Epithelial cell of prostate (primary cell): Measurements from ENCODE around the gene AZIN2.
"Not testable (repeated sequence)": the region's sequence is repeated elsewhere in the genome, so short reads cannot be mapped to it uniquely, and the experiment has no call there.

Experiments used
- DNase-seq: peaks from one replicate; pipeline ENCODE4 v3.0.0-alpha.2; 2011; ENCODE audit warnings: low read depth, low spot score
- H3K27ac ChIP-seq: fragments of 450-650 bp; 2 replicates; pipeline ENCODE4 v1.5.1; 2017; ENCODE audit warnings: mild to moderate bottlenecking

AZIN2 gene

DNA sequence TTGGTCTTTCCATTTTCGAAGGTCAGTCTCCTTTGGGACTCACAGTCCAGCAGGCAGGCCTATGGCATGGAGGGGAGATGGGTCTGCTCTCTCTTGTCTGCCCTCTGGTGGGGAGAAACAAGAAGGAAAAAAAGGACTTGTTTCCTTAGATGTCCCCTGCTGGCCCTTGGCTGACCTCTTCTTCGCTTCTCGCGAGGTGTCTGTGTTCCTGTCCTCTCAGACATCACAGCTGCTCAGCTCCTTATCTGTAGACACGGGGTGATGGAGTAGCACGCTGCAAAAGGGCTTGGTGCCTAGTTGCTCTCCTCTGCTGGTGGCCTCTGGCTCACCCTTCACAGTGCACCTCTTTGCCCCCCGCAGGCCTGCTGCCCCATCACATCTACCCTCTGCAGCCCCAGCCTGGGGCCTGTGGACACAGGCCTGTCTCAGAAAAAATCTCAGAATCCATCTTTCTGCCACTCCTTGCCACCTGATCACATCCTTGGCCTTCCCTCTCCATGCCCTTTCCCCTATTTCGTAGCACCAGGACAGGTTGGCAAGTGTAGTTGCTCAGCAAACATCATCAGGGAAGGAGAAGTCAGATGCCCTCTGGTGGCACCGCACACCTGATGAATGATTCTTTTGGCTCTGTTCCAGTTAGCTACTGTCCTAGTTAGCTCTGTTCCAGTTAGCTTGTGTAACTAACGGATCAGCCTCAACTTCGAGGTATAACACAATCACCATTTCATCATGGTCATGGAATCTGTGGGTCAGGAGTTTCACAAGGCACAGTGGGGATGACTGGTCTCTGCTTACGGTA lies 25.5 kb upstream of the AZIN2 start:
- peak; percentile 39 for DNase-seq
- H3K27ac ChIP-seq: no peak overlapping the region

DNA sequence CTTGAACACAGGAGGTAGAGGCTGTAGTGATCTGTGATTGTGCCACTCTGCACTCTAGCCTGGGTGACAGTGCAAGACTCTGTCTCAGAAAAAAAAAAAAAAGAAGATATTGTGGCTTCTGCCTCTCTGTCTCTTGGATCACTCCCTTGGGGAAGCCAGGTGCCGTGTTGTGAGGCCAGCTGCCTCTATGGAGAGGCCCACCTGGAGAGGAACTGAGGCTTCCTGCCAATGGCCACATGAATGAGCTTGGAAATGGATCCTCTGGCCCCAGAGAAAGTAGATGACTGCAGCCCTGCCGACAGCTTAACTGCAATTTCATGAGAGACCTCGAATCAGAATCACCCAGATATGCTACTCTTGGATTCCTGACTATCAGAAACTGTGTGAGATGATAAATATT lies 24.5 kb upstream of the AZIN2 start:
- no peak for DNase-seq
- H3K27ac ChIP-seq: no peak overlapping the region

DNA sequence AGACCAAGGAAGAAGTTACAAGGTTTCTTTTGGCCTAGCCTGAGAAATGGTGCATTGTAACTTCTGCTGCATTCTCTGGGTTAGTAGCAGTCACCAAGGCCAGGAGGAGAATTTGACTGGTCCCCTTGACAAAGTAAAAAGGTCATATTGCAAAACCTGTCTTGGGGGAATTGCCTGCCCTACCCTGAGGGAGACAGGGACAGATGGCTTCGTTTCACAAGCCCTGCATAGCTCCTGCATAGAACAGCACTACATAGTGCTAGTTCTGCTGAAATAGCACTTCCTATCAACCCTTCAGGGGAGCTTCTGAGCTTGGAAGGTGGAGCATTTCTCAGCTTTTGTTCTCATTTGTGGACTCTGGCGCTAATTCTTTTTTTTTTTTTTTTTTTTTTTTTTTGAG lies 23.9 kb upstream of the AZIN2 start:
- no peak for DNase-seq
- H3K27ac ChIP-seq: no peak overlapping the region

DNA sequence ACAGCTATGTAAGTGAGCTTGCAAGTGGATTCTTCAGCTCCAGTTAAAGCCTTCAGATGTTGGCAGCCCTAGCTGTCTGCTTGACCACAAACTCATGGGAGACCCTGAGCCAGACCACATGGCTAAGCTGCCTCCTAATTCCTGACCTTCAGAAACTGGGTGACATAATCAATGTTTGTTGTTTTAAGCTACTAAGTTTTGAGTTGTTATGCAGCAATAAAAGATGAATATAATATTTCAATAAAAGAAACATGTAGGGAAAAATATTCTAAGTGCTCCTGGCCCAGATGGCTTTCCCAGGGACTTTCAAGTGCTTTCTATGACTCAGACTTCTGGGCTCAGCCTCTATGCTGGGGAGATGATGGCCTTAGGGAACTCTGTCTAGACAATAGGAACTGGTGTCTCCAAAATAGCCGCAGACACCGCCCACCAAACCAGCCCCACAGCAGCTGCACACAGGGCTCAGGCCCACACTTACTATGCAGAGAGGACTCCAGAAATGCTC lies 20.3 kb upstream of the AZIN2 start:
- no peak for DNase-seq

DNA sequence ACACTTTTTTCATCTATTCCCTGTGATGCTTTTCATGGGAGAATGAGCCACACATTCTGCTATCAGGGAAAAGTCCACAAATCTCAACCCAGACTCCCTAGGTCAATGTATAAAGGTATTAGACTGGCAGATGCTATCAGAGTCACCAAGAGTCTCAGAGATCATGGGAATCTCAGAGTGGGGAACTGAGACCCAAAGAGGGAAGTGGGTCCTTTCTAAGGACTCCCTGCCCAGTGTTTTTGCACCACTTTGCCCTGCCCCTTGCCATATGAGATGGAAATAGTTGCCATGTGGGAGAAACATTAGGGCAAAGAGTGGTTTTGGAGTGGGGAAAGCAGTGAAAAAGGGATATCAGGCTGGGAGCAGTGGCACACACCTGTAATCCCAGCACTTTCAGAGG lies 19.1 kb upstream of the AZIN2 start:
- H3K27ac ChIP-seq: no peak overlapping the region
- DNase-seq: no peak

More for the DNA sequence above, 20.3 kb upstream of the AZIN2 start:
- H3K27ac ChIP-seq: no peak overlapping the region

DNA sequence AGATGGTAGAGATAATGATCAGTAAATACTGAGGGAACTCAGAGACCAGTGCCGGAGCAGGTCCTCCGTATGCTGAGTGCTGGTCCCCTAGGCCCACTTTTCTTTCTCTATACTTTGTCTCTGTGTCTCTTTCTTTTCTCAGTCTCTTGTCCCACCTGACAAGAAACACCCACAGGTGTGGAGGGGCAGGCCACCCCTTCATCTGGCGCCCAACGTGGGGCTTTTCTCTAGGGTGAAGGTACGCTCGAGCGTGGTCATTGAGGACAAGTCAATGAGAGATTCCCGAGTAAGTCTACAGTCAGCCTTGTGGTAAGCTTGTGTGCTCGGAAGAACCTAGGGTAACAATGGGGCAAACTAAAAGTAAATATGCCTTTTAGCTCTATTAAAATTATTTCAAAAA lies 16.7 kb upstream of the AZIN2 start:
- not testable (repeated sequence) for H3K27ac ChIP-seq, DNase-seq

DNA sequence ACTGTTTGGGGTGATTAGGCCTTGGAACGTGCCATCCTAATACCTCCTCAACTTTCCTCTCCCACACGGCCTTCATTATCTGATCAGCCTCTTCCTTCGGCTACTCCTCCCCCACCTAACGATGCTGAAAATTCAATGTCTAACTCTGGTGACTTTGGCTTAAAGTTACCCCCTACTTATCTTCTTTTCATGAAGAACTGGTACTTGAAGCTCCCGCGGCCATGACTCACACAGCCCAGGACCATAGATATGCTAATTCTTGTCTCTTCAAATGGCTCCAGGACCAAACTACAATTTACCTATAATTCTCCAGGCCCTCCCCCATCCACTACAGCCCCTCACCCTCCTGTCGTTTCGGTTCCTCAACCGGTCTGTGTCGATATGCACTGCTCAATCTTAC lies 15.7 kb upstream of the AZIN2 start:
- H3K27ac ChIP-seq: no peak overlapping the region
- DNase-seq: no peak

DNA sequence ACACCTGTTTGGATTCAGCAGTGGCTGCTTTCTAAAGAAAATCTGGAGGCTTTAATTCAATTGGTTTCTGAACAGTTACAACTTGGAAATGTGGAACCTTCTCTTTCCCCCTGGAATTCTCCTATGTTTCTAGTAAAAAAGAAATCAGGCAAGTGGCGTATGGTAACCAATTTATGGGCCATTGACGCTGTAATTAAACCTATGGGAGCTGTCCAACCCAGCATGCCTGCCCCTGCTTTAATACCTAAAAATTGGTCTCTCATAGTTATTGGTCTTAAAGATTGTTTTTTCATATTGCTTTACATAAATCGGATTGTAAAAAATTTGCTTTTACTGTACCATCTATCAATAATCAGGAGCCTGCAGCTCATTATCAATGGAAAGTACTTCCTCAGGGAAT lies 14.5 kb upstream of the AZIN2 start:
- not testable (repeated sequence) for H3K27ac ChIP-seq, DNase-seq

DNA sequence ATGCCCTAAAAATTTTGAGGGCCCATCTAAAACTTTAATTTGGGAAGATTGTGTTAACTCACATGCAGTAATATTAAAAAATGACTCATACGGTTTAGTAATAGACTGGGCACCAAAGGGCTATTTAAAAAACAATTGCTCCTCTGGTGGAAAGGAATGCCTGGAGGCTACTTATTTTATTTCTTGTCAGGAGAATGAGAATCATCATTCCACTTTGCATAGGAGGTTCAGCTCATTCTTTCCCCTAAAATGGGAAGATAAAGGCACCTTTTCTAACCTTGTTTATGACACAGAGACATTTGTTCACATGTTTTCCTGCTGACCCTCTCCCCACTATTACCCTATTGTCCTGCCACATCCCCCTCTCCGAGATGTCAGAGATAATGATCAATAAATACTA lies 12.8 kb upstream of the AZIN2 start:
- not testable (repeated sequence) for DNase-seq, H3K27ac ChIP-seq

DNA sequence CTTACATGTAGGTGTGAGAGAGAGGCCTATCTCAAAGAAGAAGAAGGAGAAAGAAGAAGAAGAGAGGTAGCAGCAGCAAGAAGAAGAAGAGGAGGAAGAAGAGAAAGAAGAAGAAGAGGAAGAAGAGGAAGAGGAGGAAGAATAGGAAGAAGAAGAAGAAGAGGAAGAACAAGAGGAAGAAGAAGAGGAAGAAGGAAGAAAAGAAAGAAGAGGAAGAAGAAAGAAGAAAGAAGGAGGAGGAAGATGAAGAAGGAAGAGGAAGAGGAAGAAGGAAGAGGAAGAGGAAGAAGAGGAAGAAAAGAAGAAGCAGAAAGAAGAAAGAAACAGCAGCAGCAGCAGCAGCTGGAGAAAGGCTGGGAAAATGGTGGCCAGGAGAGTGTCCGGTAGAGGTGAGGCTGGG lies 10.3 kb upstream of the AZIN2 start:
- H3K27ac ChIP-seq: no peak overlapping the region
- DNase-seq: no peak

DNA sequence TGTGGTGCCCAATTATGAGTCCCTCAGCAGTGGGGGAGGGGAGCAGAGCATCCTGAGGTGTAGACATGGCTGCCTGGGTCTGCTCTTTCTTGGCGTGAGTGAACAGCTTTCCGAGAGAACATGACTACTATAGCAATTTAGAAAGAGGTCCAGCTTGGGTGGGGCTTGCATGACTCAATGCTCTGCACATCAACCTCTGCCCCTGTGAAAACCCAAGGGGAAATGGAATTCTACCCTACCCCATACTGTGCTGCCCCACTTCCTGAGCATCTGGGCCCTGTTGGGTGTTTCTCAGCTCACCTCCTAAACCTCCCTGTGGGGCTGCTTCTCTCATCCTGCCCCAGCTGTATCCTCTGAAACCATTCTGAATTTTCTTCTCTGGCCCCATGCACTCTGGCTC lies 8.2 kb upstream of the AZIN2 start:
- DNase-seq: no peak
- no peak overlapping the region for H3K27ac ChIP-seq

DNA sequence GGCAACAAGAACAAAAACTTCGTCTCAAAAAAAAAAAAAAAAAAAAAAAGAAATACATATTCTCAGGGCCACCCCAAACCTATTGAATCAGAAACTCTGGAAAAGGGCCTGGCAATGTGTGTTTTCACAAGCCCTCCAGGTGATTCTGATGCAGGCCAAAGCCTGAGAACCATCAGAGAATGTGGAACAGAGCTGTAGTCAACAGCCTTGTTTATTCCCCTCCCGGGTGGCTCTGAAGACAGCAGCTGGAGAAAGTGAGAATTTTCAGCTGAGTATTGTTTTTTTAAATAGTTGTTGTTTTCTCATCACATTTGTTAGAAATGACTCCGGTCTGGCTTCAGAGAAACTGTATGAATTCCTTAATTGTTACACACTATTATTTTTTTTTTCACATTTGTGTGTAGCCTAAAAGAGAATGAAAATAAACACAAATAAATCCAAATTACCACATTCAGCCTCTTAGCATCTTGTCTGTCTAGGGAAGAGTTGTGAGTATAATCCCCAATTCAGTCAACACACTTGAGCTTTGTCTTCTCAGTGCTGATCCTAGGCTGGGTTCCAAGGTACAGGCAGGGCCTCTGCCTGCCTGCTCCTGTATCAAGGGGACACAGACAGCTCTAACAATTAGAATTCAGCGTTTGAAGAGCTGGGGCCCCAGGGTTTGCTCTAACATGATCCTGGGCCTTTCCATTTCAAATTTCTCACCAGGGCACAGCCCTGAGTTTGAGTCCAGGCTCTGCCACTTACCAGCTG lies 6.6 kb upstream of the AZIN2 start:
- no peak for DNase-seq
- H3K27ac ChIP-seq: no peak overlapping the region

DNA sequence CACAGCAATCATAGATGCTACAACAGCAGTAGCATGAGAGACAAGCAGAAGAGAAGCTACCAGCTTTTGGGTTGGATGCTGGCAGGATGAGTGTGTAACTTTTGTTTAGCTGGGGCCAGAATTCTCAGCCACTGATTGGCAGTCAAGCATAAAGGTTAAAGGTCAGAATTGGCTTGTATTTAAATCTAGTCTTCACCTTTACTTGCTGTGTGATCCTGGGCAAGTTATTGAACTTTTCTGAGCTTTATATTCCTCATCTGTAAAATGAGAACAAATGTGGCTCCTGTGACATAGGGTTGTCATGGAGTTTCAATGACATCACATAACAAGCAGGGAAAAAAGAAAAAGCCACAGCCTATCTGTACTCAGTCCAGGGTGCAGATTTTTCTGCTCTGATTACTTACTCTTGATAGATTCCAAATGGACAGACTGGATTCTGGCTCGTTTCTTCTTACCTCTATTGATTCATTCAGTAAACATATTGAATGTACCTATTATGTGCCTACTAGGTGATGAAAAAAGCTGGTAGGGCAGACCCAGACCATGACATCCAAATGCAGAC lies 2.8 kb upstream of the AZIN2 start:
- DNase-seq: no peak
- no peak overlapping the region for H3K27ac ChIP-seq

DNA sequence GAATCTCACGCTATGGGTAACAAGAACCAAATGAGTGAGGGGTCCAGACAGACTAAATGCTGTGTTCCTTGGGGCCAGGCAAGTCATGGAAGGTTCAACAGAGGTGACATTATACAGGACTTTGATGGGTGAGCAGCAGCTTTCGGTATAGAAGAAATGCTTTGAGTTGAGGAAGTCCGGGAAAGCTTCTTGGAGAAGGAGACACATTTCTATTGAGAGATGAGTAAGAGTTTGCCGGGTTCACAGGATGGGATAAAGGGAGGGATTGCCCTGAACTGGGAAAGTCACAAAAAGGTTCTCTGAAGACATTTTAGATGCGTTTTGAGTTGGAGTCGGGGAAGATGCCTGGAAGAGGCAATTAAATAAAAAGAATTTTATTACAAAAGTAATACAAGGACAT lies 580 bp upstream of the AZIN2 start:
- DNase-seq: no peak
- no peak overlapping the region for H3K27ac ChIP-seq

DNA sequence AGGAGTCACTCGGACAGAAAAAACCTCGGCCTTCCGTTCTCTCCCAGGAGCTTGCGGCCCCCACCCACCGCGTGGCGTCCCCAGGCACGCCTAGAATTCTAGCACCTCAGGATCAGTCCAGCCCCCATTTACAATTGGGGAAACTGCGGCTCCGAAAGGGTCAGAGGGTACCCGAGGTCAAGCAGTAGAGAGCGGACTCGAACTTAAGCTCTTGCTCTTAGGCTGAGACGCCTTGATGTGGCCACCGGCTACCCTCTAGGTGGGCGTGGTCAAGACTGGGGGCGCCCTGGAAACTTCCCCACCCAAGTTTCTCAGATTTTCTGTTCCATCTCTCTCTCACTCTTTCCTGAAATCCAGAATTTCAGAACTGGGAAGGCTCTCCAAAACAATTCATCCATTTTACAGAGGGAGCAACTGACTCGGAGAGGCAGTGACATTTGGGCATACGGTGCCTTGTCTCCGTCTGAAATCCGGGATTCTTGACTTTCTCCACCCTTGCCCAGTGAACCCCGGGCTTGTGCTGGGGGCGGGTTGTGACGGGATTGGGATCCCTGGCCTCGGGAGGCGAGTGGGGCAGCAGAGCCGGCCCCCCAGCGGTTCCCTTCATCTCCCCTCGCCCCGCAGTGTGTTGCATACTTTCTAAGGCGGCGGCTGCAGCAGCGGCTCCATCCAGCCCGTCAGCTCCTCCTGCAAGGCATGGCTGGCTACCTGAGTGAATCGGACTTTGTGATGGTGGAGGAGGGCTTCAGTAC lies 777 bp downstream of the AZIN2 start:
- H3K27ac ChIP-seq: no peak overlapping the region
- DNase-seq: no peak

DNA sequence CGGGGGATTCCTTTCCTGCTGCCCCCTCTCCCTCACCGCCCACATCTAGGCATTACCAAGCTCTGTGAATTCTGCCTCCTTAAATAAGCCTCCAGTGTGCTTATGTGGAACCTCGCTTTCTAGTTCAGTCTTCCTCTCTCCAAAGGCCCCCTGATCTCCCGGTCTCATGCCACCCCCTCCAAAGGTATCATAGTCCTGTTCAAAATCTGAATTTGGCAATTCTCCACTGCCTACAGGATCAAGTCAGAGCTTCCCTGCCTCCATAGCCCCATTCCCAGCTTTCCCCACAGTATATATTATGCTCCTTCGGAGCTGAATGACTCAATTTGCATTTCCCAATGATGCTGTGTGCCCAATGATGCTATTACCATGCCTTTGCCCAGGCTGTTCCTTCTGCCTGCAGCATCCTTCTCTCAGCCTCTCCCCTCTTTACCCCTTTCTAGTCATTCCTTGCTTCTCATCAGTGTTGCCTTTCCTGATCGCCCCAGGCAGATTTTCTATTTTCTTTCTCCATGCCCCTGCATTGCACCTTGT lies 1.7 kb downstream of the AZIN2 start:
- no peak overlapping the region for H3K27ac ChIP-seq
- no peak for DNase-seq

DNA sequence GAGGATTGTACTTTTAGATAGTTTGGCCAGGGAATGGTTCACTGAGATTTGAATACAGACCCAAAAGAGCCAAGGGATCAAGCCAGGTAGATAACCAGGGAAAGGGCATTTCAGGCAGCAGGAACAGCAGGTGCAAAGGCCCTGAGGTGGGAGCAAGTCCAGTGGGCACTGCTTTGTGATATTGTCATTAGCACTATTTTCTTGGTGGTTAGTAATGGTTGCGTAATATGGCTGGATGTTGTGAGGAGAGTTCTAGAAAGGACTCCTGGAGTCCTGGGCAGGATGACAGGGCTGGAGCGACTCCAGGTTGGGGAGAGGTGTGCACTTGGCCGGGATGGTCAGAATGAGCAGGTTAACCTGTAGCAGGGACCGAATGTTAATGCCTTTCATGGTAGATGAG lies 4.4 kb downstream of the AZIN2 start:
- no peak overlapping the region for H3K27ac ChIP-seq
- DNase-seq: no peak

DNA sequence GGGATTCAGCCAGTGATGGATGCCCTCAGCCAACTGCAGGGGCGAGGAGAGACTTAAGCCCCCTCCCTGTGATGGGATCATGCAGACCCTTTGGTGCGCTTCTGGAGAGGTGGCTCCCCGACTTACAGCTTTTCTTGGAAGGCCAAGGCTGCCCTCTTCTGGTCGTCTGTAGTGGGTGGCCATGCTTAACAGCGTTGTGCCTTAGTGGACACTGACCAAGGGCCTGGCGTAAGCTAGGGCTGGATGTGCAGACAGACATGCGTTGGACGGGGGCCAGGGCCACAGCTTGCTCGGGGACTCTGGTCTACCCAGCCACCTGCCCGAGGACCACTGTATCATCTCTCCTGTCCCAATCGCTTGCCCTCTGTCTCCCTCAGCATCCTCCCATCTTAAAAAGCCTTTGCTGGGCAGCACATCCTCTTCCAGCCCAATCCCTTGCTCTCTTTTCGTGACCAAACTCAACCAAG lies 5.5 kb downstream of the AZIN2 start:
- H3K27ac ChIP-seq: no peak overlapping the region
- no peak for DNase-seq

DNA sequence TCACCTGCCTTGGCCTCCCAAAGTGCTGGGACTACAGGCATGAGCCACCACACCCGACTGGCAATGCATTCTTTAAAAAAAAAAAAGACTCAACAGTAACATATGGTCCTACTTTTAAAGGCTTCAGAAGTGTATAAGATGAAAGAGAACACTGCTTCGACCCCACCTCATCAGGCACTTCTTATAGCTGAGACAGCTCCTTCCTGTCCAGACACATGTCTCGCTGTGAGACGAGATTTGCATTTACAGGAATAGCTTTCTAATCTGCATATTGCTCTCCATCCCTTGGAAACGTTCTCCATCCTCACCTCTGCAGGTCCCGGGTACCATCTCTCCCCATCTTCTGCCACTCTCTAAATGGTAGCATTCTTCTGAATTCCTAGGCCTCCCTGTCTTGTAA lies 6.7 kb downstream of the AZIN2 start:
- H3K27ac ChIP-seq: no peak overlapping the region
- DNase-seq: no peak
